ENCODE results near the gene KCNQ5. TPM values are rescaled to one million over a fixed set of nuclear protein-coding genes. Genes with fewer than 3 reads are reported as not detected.
"Not testable (repeated sequence)": the region's sequence is repeated elsewhere in the genome, so short reads cannot be mapped to it uniquely, and the experiment has no call there.

KCNQ5 gene
- total and polyA plus RNA-seq, 10 of the 15 experiments (the other 5 are each of a cell fraction or from before 2014, with no cell fraction given), result 0.60 to 16.2 (median 3.2) TPM

GRCh38 chr6:72977114-72977513 is 355.2 kb downstream of the KCNQ5 start:
- Histone ChIP-seq H4K20me1 (ENCODE audit: control insufficient read depth, insufficient read depth) (no peaks in the 10 kb centered on the region), H3K27ac (ENCODE audit: control insufficient read depth, insufficient read depth) (no peak overlapping the region), H2AFZ (ENCODE audit: control insufficient read depth, low read depth, low read length) (no peak overlapping the region), H3K4me1 (ENCODE audit: control insufficient read depth, insufficient read depth, low read length) (peaks cover 4% of the 10 kb centered on the region; the same call in 1 of the 2 replicates), H3K4me3 (no peak overlapping the region), H3K4me2 (ENCODE audit: control insufficient read depth, insufficient read depth) (no peak overlapping the region), H3K79me2 (ENCODE audit: control insufficient read depth, insufficient read depth, low read length) (no peaks in the 10 kb centered on the region), H3K9ac (ENCODE audit: control insufficient read depth, insufficient read depth, low read length) (no peak overlapping the region), H3K36me3 (ENCODE audit: control insufficient read depth in 2 of 2, insufficient read depth in 2 of 2, low read length in 1 of 2) (no peaks in the 10 kb centered on the region), H3K9me3 (replicated peaks; ENCODE audit: control insufficient read depth, insufficient read depth, low read length) (no peaks in the 10 kb centered on the region; the same call in 2 of the 3 replicates), H3K27me3 (replicated peaks in 1 of 2; ENCODE audit: control insufficient read depth in 2 of 2, insufficient read depth in 2 of 2, low read length in 1 of 2) (no peaks in the 10 kb centered on the region)
- DNase-seq (ENCODE audit: low read depth, low spot score) (no peak), FAIRE-seq (peak; percentile 18), ATAC-seq (peak; percentile 91)
- no TSS peak for BruUV-seq (replicated peaks)
- CTCF ChIA-PET, result no interaction called here
- RAD21 ChIA-PET (ENCODE audit: unreplicated experiment), result no interaction called here
- no peak for TF ChIP-seq FOXK2 (IDR thresholded peaks at IDR 0.05)
- 0 out of 2 replicates have a peak, but pooled peaks have one; percentile 15 for TF ChIP-seq ATF7 (IDR thresholded peaks at IDR 0.05; ENCODE audit: low read depth)
- TF ChIP-seq, protein P1, sequence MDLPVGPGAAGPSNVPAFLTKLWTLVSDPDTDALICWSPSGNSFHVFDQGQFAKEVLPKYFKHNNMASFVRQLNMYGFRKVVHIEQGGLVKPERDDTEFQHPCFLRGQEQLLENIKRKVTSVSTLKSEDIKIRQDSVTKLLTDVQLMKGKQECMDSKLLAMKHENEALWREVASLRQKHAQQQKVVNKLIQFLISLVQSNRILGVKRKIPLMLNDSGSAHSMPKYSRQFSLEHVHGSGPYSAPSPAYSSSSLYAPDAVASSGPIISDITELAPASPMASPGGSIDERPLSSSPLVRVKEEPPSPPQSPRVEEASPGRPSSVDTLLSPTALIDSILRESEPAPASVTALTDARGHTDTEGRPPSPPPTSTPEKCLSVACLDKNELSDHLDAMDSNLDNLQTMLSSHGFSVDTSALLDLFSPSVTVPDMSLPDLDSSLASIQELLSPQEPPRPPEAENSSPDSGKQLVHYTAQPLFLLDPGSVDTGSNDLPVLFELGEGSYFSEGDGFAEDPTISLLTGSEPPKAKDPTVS (IDR thresholded peaks at IDR 0.05; ENCODE audit: low read depth, low read length), result no peak
- TF ChIP-seq ETV6 (conservative IDR thresholded peaks at IDR 0.05 in 1 of 2, IDR thresholded peaks at IDR 0.05 in 1 of 2; ENCODE audit: borderline replicate concordance in 1 of 2, low read depth in 1 of 2), result 0 out of 4 replicates have a peak, but pooled peaks of 1 of the 2 experiments have one; percentile 39
- TF ChIP-seq RELA (IDR thresholded peaks at IDR 0.05; ENCODE audit: borderline replicate concordance, partially characterized antibody), result no peak
- TF ChIP-seq SIN3A (IDR thresholded peaks at IDR 0.05; ENCODE audit: low read depth, low read length), result no peak
- peak; percentile 54; the same call in 1 of the 2 replicates for TF ChIP-seq SPI1 (IDR thresholded peaks at IDR 0.05; ENCODE audit: borderline replicate concordance, insufficient read depth, low read depth, low read length)
- in situ Hi-C loops (cut with MboI), result no loop called here
- intact Hi-C loops (cut with micrococcal nuclease; ENCODE audit: unreplicated experiment), result no loop called here
- POLR2A ChIA-PET, result no interaction called here
- SMC1A ChIA-PET (ENCODE audit: uncharacterized antibody, unreplicated experiment), result interaction anchor here (0.6 to 1.9 kb wide), 2 partner anchors 36 to 63 kb away, joined by 3 to 4 read pairs; no protein-coding TSS in a partner anchor
- WGBS (ENCODE audit: insufficient coverage, insufficient replicate concordance, low lambda C conversion rate, missing lambda C conversion rate), result 52% methylated on average over 1 of the region's 1 CpG

GRCh38 chr6:72978808-72979207 is 356.9 kb downstream of the KCNQ5 start:
- H3K4me1 ChIP-seq (ENCODE audit: control insufficient read depth, insufficient read depth, low read length); BruUV-seq (replicated peaks); FAIRE-seq; RAD21 ChIA-PET (ENCODE audit: unreplicated experiment); H4K20me1 ChIP-seq (ENCODE audit: control insufficient read depth, insufficient read depth); intact Hi-C loops (cut with micrococcal nuclease; ENCODE audit: unreplicated experiment); H2AFZ ChIP-seq (ENCODE audit: control insufficient read depth, low read depth, low read length); H3K9me3 ChIP-seq (replicated peaks; ENCODE audit: control insufficient read depth, insufficient read depth, low read length); H3K27me3 ChIP-seq (replicated peaks in 1 of 2; ENCODE audit: control insufficient read depth in 2 of 2, insufficient read depth in 2 of 2, low read length in 1 of 2); H3K36me3 ChIP-seq (ENCODE audit: control insufficient read depth in 2 of 2, insufficient read depth in 2 of 2, low read length in 1 of 2); H3K4me3 ChIP-seq; in situ Hi-C loops (cut with MboI); ATAC-seq; H3K27ac ChIP-seq (ENCODE audit: control insufficient read depth, insufficient read depth); CTCF ChIA-PET; POLR2A ChIA-PET; H3K79me2 ChIP-seq (ENCODE audit: control insufficient read depth, insufficient read depth, low read length); DNase-seq (ENCODE audit: low read depth, low spot score); SMC1A ChIA-PET (ENCODE audit: uncharacterized antibody, unreplicated experiment); H3K4me2 ChIP-seq (ENCODE audit: control insufficient read depth, insufficient read depth); H3K9ac ChIP-seq (ENCODE audit: control insufficient read depth, insufficient read depth, low read length): not testable (repeated sequence)
- 97% methylated on average over 3 of the region's 3 CpGs for WGBS (ENCODE audit: insufficient coverage, insufficient replicate concordance, low lambda C conversion rate, missing lambda C conversion rate)

DNA sequence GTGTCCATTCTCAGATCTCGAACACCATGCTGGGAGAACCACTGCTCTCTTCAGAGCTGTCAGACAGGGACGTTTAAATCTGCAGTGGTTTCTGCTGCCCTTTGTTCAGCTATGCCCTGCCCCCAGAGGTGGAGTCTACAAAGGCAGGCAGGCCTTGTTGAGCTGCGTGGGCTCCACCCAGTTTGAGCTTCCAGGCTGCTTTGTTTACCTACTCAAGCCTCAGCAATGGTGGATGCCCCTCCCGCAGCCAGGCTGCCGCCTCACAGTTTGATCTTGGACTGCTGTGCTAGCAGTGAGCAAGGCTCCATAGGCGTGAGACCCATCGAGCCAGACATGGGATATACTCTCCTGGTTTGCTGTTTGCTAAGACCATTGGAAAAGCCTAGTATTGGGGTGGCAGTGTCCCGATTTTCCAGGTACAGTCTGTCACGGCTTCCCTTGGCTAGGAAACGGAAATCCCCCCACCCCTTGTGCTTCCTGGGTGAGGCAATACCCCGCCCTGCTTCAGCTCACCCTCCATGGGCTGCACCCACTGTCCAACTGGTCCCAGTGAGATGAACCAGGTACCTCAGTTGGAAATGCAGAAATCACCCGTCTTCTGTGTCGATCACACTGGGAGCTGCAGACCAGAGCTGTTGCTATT is 362.4 kb downstream of the KCNQ5 start:
- H3K27ac ChIP-seq (ENCODE audit: control insufficient read depth, insufficient read depth); H3K9ac ChIP-seq (ENCODE audit: control insufficient read depth, insufficient read depth, low read length); DNase-seq (ENCODE audit: low read depth, low spot score); ATAC-seq; H3K36me3 ChIP-seq (ENCODE audit: control insufficient read depth in 2 of 2, insufficient read depth in 2 of 2, low read length in 1 of 2); FAIRE-seq; H3K4me3 ChIP-seq; H3K27me3 ChIP-seq (replicated peaks in 1 of 2; ENCODE audit: control insufficient read depth in 2 of 2, insufficient read depth in 2 of 2, low read length in 1 of 2); in situ Hi-C loops (cut with MboI); SMC1A ChIA-PET (ENCODE audit: uncharacterized antibody, unreplicated experiment); intact Hi-C loops (cut with micrococcal nuclease; ENCODE audit: unreplicated experiment); BruUV-seq (replicated peaks); H4K20me1 ChIP-seq (ENCODE audit: control insufficient read depth, insufficient read depth); H3K79me2 ChIP-seq (ENCODE audit: control insufficient read depth, insufficient read depth, low read length); H2AFZ ChIP-seq (ENCODE audit: control insufficient read depth, low read depth, low read length); H3K4me2 ChIP-seq (ENCODE audit: control insufficient read depth, insufficient read depth); H3K9me3 ChIP-seq (replicated peaks; ENCODE audit: control insufficient read depth, insufficient read depth, low read length); RAD21 ChIA-PET (ENCODE audit: unreplicated experiment); H3K4me1 ChIP-seq (ENCODE audit: control insufficient read depth, insufficient read depth, low read length); CTCF ChIA-PET; POLR2A ChIA-PET: not testable (repeated sequence)
- 71% methylated on average over 13 of the region's 13 CpGs for WGBS (ENCODE audit: insufficient coverage, insufficient replicate concordance, low lambda C conversion rate, missing lambda C conversion rate)

Measured in GM12878 (cell line).